GM10248 (cell line): ENCODE data around the gene ATP2B2.

Experiments used
- CTCF ChIA-PET: fragments of 300-600 bp; sonication (Branson Sonifier 250); formaldehyde crosslinking; extraction: SDS; loops from one replicate; lab custom pipeline; 2021; ENCODE audit warnings: antibody characterized with exemption; lab: Yijun Ruan, JAX
- POLR2A ChIA-PET: fragments of 350-650 bp; sonication (Branson Sonifier 250); formaldehyde crosslinking; extraction: SDS; loops from one replicate; lab custom pipeline; 2020; ENCODE audit warnings: antibody characterized with exemption; lab: Yijun Ruan, JAX
- DNase-seq: peaks from one replicate; pipeline ENCODE4 v3.0.0; 2012; ENCODE audit errors: extremely low spot score
- CTCF ChIP-seq: IDR thresholded peaks from 2 replicates; pipeline ENCODE4 v1.5.1; 2012; ENCODE audit warnings: mild to moderate bottlenecking, low read depth; ENCODE audit errors: extremely low read depth, missing control alignments, control extremely low read depth

Gene ATP2B2

GRCh38 chr3:10492364-10493201 is 12.8 kb downstream of the ATP2B2 start:
- POLR2A ChIA-PET, result no interaction called here
- DNase-seq, result no peak
- CTCF ChIA-PET, result interaction anchor here (1.2 kb wide), 1 partner anchor 9 kb away, joined by 3 read pairs; no protein-coding TSS in a partner anchor
- no peak for TF ChIP-seq CTCF

DNA sequence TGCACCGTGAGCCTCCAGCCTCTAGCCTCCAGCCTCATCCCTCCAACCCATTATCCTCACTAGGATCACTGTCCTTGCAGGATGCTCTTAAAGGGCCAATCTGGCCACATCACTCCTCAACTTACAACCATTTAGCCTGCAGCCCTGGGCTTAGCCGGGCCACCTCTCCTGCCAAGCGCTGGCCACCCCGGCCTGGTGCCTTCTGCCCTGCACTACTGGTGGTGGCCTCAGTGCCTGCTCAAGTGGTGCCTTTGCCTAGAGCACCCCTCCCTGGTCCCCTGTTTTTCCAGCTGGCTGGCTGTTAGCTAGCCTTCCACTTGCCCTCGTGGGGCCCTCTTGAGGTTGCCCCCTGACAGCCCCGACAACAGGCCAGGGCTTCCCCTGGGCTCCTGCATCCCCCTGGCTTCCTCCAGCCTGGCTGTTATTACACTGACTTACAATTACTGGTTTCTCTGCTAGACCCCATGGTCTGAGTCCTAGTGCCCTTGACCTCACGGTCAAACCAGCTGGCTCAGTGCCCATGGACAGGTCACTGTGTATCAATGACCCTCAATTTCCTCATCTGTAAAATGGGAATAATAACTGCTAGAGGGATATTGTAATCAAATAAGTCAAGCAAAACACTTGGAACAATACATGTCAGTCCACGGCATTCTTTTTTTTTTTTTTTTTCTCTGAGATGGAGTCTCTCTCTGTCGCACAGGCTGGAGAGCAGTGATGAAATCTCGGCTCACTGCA is 15.5 kb downstream of the ATP2B2 start:
- CTCF ChIA-PET, result interaction anchor here (1.5 kb wide), 1 partner anchor 13 kb away, joined by 3 read pairs; no protein-coding TSS in a partner anchor
- POLR2A ChIA-PET, result no interaction called here
- no peak for DNase-seq
- TF ChIP-seq CTCF, result no peak

GRCh38 chr3:10487988-10488633 is 17.3 kb downstream of the ATP2B2 start:
- no peak for DNase-seq
- TF ChIP-seq CTCF, result no peak
- CTCF ChIA-PET, result no interaction called here
- POLR2A ChIA-PET, result no interaction called here

DNA sequence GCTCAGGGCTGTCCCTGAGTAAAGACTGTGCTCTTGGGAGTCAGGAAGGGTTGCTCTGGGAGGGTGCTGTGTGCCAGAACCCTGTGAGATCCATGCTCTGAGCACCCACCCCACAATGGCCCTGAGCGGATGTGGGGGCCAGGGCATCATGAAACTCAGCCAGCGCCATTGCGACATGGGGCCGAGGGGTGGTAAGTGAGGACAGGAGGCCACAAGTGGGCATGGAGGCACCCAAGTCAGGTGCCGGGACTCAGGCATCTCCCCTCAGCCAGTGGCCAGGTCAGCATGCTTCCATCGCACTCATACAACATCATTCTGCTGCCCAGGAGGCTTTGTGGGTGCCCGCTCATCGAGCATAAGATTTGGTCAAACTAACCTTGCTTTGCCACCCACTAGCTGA is 19.6 kb downstream of the ATP2B2 start:
- DNase-seq, result no peak
- POLR2A ChIA-PET, result no interaction called here
- no peak for TF ChIP-seq CTCF
- CTCF ChIA-PET, result no interaction called here

DNA sequence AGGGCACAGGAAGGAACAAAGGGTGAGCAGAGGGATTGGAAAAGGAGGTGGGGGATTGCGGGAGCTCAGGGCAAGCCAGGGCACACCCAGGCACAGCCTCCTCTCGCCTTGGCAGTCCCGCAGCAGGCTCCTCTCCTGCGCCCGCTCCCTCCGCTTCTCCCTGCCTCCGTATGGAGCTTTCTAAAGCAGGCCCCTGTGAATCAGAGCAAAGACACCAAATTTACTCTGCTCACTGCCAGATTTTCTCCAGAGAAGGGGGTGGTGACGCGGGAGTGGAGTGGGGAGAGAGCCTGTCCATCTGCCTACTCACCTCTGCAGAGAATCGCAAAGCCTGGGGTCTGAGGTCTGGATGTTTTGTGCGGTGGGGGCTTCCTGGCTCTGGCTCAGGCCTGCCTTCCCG is 20.0 kb downstream of the ATP2B2 start:
- ChIA-PET CTCF (no interaction called here), POLR2A (no interaction called here)
- TF ChIP-seq CTCF, result no peak
- DNase-seq, result no peak

DNA sequence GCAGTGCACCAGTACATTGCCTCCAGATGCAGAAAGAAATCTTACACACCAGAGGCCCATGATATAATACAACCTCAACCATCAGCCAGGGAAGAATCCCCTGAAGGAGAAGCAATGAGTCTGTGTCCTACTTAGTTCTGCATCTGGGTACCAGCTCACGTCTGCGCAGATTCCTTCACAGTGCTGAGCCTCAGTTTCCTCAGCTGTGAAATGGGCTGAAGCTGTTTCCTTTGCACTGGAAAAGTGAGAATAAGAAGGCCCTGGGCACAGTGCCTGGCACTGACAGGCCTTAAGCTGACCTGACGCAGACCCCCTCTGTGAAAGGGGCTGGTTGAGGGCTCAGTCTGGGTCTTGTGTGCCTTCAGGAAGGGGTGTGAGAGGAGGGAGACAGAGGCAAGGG is 20.7 kb downstream of the ATP2B2 start:
- ChIA-PET POLR2A (no interaction called here), CTCF (no interaction called here)
- DNase-seq, result no peak
- TF ChIP-seq CTCF, result no peak
